ENCODE data around the gene MCRIP2. TPM values are rescaled to one million over a fixed set of nuclear protein-coding genes. Genes with fewer than 3 reads are reported as not detected.

MCRIP2 gene
- total RNA-seq, 1 donor from 2014 or later = 16.6 TPM

DNA sequence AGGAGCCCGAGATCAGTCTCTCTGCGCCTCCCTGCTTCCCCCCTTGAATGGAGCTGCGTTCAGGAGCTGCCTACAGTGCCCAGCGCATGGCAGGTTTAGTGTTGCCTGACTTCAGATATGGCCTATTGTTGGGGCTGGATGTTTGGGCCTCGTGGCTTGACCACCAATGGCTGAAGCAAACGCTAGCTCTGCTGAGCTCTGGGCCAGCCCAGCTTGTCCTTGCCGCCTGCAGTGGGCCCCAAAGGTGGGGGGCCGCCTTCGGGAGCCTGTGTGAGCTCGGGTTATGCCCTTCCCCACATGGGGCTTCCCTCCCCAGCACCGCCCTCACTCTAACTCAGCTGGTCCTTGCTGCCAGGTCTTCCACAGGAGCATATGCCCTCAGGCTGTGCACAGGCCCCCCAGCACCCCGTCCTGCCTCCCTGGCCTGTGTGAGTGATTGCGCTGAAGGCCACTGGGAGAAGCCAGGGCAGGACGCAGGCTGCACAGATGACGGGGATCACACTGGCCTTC is 3.5 kb upstream of the MCRIP2 start:
- Mint-ChIP-seq H3K27me3 (ENCODE audit: unreplicated experiment) (peaks cover 9% of the 10 kb centered on the region), H3K4me1 (ENCODE audit: low read depth, unreplicated experiment) (peaks cover 2% of the 10 kb centered on the region), H3K27ac (ENCODE audit: unreplicated experiment) (no peak overlapping the region), H3K9me3 (ENCODE audit: unreplicated experiment) (peaks cover 8% of the 10 kb centered on the region), H3K36me3 (ENCODE audit: unreplicated experiment) (no peaks in the 10 kb centered on the region), H3K4me3 (ENCODE audit: unreplicated experiment) (peak overlapping the region; percentile 55)
- DNase-seq = no peak
- TF ChIP-seq, protein P1, sequence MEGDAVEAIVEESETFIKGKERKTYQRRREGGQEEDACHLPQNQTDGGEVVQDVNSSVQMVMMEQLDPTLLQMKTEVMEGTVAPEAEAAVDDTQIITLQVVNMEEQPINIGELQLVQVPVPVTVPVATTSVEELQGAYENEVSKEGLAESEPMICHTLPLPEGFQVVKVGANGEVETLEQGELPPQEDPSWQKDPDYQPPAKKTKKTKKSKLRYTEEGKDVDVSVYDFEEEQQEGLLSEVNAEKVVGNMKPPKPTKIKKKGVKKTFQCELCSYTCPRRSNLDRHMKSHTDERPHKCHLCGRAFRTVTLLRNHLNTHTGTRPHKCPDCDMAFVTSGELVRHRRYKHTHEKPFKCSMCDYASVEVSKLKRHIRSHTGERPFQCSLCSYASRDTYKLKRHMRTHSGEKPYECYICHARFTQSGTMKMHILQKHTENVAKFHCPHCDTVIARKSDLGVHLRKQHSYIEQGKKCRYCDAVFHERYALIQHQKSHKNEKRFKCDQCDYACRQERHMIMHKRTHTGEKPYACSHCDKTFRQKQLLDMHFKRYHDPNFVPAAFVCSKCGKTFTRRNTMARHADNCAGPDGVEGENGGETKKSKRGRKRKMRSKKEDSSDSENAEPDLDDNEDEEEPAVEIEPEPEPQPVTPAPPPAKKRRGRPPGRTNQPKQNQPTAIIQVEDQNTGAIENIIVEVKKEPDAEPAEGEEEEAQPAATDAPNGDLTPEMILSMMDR (IDR thresholded peaks at IDR 0.05; ENCODE audit: partially characterized antibody, unreplicated experiment) = no peak

DNA sequence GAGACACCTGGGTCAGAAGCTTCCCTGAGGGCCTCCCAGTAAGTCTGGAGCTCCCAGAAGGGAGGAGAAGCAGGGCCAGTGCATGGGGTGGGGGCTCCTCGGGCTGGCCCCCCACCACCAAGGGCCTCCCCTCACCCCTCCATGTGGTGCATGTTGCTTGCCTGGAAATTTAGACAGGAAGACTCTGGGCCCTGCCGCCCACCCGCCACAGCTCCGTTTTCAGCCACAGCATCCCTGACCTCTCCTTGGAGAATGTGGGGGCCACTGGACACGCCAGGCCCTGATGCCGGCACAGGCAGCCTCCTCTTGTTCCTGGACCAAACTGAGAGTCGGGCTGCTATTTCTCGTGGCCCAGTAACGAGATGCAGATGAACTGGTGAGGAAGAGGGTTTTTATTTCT is 2.8 kb upstream of the MCRIP2 start:
- H3K4me3 Mint-ChIP-seq (ENCODE audit: unreplicated experiment) = peak overlapping the region; percentile 15
- H3K4me1 Mint-ChIP-seq (ENCODE audit: low read depth, unreplicated experiment) = peaks cover 2% of the 10 kb centered on the region
- peaks cover 9% of the 10 kb centered on the region for H3K27me3 Mint-ChIP-seq (ENCODE audit: unreplicated experiment)
- no peaks in the 10 kb centered on the region for H3K36me3 Mint-ChIP-seq (ENCODE audit: unreplicated experiment)
- H3K9me3 Mint-ChIP-seq (ENCODE audit: unreplicated experiment) = peaks cover 8% of the 10 kb centered on the region
- TF ChIP-seq, protein P1 (IDR thresholded peaks at IDR 0.05; ENCODE audit: partially characterized antibody, unreplicated experiment) = no peak
- H3K27ac Mint-ChIP-seq (ENCODE audit: unreplicated experiment) = no peak overlapping the region
- DNase-seq = no peak

DNA sequence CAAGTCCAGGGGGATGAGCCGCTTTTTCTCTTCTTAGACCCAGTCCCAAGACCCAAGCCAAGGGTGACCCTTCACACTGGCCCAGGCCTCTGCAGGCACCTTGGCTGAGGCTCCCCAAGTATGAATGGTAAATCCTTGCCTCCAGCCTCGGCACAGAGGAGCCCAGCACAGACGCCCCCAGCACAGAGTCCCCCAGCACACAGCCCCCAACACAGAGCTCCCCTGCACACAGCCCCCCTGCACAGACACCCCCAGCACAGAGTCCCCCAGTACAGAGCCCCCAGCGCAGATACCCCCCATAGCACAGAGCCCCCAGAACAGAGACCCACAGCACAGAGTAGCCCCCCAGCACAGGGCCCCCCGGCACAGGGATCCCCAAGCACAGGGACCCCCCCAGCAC is 1.0 kb upstream of the MCRIP2 start:
- no peaks in the 10 kb centered on the region for H3K36me3 Mint-ChIP-seq (ENCODE audit: unreplicated experiment)
- peaks cover 7% of the 10 kb centered on the region for H3K27me3 Mint-ChIP-seq (ENCODE audit: unreplicated experiment)
- H3K4me3 Mint-ChIP-seq (ENCODE audit: unreplicated experiment) = peak overlapping the region; percentile 79
- H3K4me1 Mint-ChIP-seq (ENCODE audit: low read depth, unreplicated experiment) = peaks cover 2% of the 10 kb centered on the region
- H3K9me3 Mint-ChIP-seq (ENCODE audit: unreplicated experiment) = peaks cover 11% of the 10 kb centered on the region
- TF ChIP-seq, protein P1 (IDR thresholded peaks at IDR 0.05; ENCODE audit: partially characterized antibody, unreplicated experiment) = no peak
- no peak for DNase-seq
- no peak overlapping the region for H3K27ac Mint-ChIP-seq (ENCODE audit: unreplicated experiment)

DNA sequence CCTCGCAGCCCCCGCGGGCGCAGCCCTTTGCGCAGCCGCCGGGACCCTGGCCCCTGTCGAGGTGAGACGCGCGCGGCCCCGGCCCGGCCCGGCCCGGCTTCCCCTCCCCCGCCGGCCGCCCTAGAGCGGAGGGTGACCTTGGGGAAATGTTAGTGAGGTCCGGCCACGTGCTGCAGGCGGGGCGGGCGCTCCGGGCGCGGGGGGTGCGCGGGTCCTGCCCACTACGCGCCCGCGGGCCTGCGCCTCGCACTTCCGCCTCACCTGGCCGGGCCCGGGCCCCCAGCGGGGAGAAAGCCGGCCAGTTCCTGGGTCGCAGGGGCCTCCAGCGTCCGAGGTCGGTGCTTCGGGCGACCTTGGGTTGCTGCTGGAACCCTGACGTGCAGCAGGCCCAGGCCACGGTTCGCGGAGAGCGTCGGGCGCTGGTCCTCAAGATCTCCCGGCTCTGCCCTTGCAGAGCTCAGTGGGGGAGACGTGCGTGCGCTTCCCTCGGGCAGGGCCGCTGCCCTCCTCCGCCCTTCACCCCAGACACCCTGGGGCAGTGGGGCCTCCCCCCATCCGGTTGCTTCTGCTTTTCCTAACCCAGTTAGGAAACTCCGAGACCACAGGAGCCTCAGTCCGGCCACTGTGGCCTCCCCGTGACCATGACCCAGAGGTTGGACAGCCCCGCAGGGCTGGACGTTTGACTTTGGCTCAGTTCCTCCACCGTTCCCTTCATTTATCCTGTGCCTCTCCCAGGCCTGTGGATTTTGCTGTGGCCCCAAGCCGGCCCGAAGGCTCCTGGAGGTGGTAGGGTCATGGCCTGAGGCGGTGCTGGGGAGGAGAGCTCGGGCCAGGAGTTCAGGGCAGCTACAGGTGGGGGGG is 791 bp downstream of the MCRIP2 start:
- DNase-seq = no peak
- no peaks in the 10 kb centered on the region for H3K36me3 Mint-ChIP-seq (ENCODE audit: unreplicated experiment)
- no peak overlapping the region for H3K27ac Mint-ChIP-seq (ENCODE audit: unreplicated experiment)
- peaks cover 2% of the 10 kb centered on the region for H3K4me1 Mint-ChIP-seq (ENCODE audit: low read depth, unreplicated experiment)
- H3K9me3 Mint-ChIP-seq (ENCODE audit: unreplicated experiment) = peaks cover 5% of the 10 kb centered on the region
- TF ChIP-seq, protein P1 (IDR thresholded peaks at IDR 0.05; ENCODE audit: partially characterized antibody, unreplicated experiment) = no peak
- peak overlapping the region; percentile 20 for H3K4me3 Mint-ChIP-seq (ENCODE audit: unreplicated experiment)
- no peaks in the 10 kb centered on the region for H3K27me3 Mint-ChIP-seq (ENCODE audit: unreplicated experiment)

DNA sequence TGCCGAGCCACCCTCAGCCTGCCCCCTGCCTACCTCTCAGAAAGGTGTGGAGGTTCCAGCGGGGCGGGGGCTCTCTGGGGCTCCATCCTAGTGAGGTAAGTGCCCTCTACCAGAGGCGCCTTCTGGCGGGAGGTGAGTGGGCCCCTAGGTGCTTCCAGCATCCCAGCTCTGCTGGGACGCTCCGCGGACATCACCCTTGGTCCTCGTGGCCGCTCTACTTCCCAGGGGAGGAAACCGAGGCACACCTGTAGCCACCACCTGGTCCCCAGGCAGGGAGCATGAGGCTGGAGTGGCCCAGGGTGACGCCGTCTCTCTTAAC is 1.4 kb downstream of the MCRIP2 start:
- Mint-ChIP-seq H3K27me3 (ENCODE audit: unreplicated experiment) (no peaks in the 10 kb centered on the region), H3K4me3 (ENCODE audit: unreplicated experiment) (no peak overlapping the region), H3K27ac (ENCODE audit: unreplicated experiment) (no peak overlapping the region)

More for the DNA sequence above, 1.4 kb downstream of the MCRIP2 start:
- Mint-ChIP-seq H3K4me1 (ENCODE audit: low read depth, unreplicated experiment) (peaks cover 2% of the 10 kb centered on the region), H3K9me3 (ENCODE audit: unreplicated experiment) (peaks cover 5% of the 10 kb centered on the region), H3K36me3 (ENCODE audit: unreplicated experiment) (no peaks in the 10 kb centered on the region)
- no peak for DNase-seq
- TF ChIP-seq, protein P1 (IDR thresholded peaks at IDR 0.05; ENCODE audit: partially characterized antibody, unreplicated experiment) = no peak
